Urothelium cell line (cell line): ENCODE data around the gene TMOD3.
A peak's percentile ranks its signal among the peaks of the same experiment; 100 is the strongest.
"Not testable (repeated sequence)": the region's sequence is repeated elsewhere in the genome, so short reads cannot be mapped to it uniquely, and the experiment has no call there.

Experiments used
- DNase-seq: peaks from one replicate; pipeline ENCODE4 v3.0.0; 2011; ENCODE audit warnings: low spot score, mixed read lengths
- FAIRE-seq: peaks from 2 replicates; lab custom pipeline; 2011; peaks lifted over from hg19 to GRCh38; lab: Jason Lieb, UNC

Gene TMOD3

GRCh38 chr15:51829376-51830275 is at the start of gene TMOD3:
TSS of gene TMOD3 (plus strand) at chr15:51829653. CDS start at chr15:51862885, 33,232 bp downstream.
- FAIRE-seq (peak; percentile 81), DNase-seq (peak; percentile 93)

- FAIRE-seq: no peak
Measured at GRCh38 chr15:51780636-51781035, 48.8 kb upstream of the TMOD3 start.

GRCh38 chr15:51781506-51781905 is 47.9 kb upstream of the TMOD3 start:
- FAIRE-seq: no peak
- DNase-seq: no peak

More at GRCh38 chr15:51780636-51781035, 48.8 kb upstream of the TMOD3 start:
- no peak for DNase-seq

GRCh38 chr15:51782357-51782896 is 47.0 kb upstream of the TMOD3 start:
- no peak for FAIRE-seq
- no peak for DNase-seq

GRCh38 chr15:51783967-51784366 is 45.5 kb upstream of the TMOD3 start:
- DNase-seq: no peak
- no peak for FAIRE-seq

GRCh38 chr15:51787130-51787529 is 42.3 kb upstream of the TMOD3 start:
- not testable (repeated sequence) for FAIRE-seq, DNase-seq

- DNase-seq, FAIRE-seq: not testable (repeated sequence)
Measured at GRCh38 chr15:51792474-51792873, 37.0 kb upstream of the TMOD3 start.

GRCh38 chr15:51793521-51794305 is 35.7 kb upstream of the TMOD3 start:
- DNase-seq (no peak), FAIRE-seq (no peak)

GRCh38 chr15:51796847-51797401 is 32.5 kb upstream of the TMOD3 start:
- FAIRE-seq (no peak), DNase-seq (no peak)

- FAIRE-seq (no peak), DNase-seq (no peak)
Measured at GRCh38 chr15:51798281-51798680, 31.2 kb upstream of the TMOD3 start.

- no peak for FAIRE-seq
Measured at GRCh38 chr15:51799282-51800252, 29.9 kb upstream of the TMOD3 start.

GRCh38 chr15:51801391-51801835 is 28.0 kb upstream of the TMOD3 start:
- FAIRE-seq (no peak), DNase-seq (peak; percentile 32)

More at GRCh38 chr15:51799282-51800252, 29.9 kb upstream of the TMOD3 start:
- DNase-seq: no peak

GRCh38 chr15:51802593-51802992 is 26.9 kb upstream of the TMOD3 start:
- FAIRE-seq (no peak), DNase-seq (no peak)

- no peak for FAIRE-seq
- DNase-seq: no peak
Measured at GRCh38 chr15:51803965-51804364, 25.5 kb upstream of the TMOD3 start.

GRCh38 chr15:51806123-51806522 is 23.3 kb upstream of the TMOD3 start:
- DNase-seq (no peak), FAIRE-seq (no peak)

GRCh38 chr15:51809457-51809856 is 20.0 kb upstream of the TMOD3 start:
- no peak for DNase-seq
- no peak for FAIRE-seq

GRCh38 chr15:51812598-51812997 is 16.9 kb upstream of the TMOD3 start:
- DNase-seq (no peak), FAIRE-seq (no peak)

- DNase-seq (no peak), FAIRE-seq (no peak)
Measured at GRCh38 chr15:51814606-51815005, 14.8 kb upstream of the TMOD3 start.

GRCh38 chr15:51816611-51817010 is 12.8 kb upstream of the TMOD3 start:
- FAIRE-seq: no peak

GRCh38 chr15:51818150-51818549 is 11.3 kb upstream of the TMOD3 start:
- no peak for DNase-seq
- no peak for FAIRE-seq

More at GRCh38 chr15:51816611-51817010, 12.8 kb upstream of the TMOD3 start:
- no peak for DNase-seq
